BE2C (cell line): ENCODE results near the gene TMEM213.
"Not testable (repeated sequence)": the region's sequence is repeated elsewhere in the genome, so short reads cannot be mapped to it uniquely, and the experiment has no call there.

Experiments used
- DNase-seq: peaks from one replicate; pipeline ENCODE4 v3.0.0-alpha.2; 2020
- H3K27me3 ChIP-seq: fragments of 250-450 bp; sonication (Bioruptor Pico); 2 replicates; pipeline ENCODE4 v1.5.1; 2020; ENCODE audit warnings: mild to moderate bottlenecking
- H3K36me3 ChIP-seq: fragments of 250-450 bp; sonication (Bioruptor Pico); 2 replicates; pipeline ENCODE4 v1.5.1; 2020; ENCODE audit warnings: mild to moderate bottlenecking
- H3K4me1 ChIP-seq: fragments of 250-450 bp; sonication (Bioruptor Pico); 2 replicates; pipeline ENCODE4 v1.5.1; 2020
- H3K4me3 ChIP-seq: 2 replicates; pipeline ENCODE4 v1.5.1; 2011; ENCODE audit warnings: low read depth, low read length
- H3K9me3 ChIP-seq: fragments of 250-450 bp; sonication (Bioruptor Pico); 2 replicates; pipeline ENCODE4 v1.5.1; 2020
- TF ChIP-seq, protein P1 (sequence below): IDR thresholded peaks from 2 replicates; pipeline ENCODE4 v1.5.1; 2012; ENCODE audit warnings: mild to moderate bottlenecking, low read depth, low read length

TMEM213 gene

GRCh38 chr7:138801256-138801655, 3.5 kb downstream of the TMEM213 start:
- Histone ChIP-seq H3K4me1 (no peaks in the 10 kb centered on the region), H3K36me3 (no peaks in the 10 kb centered on the region), H3K4me3 (no peak overlapping the region), H3K27me3 (no peaks in the 10 kb centered on the region), H3K9me3 (no peaks in the 10 kb centered on the region)
- TF ChIP-seq, protein P1, sequence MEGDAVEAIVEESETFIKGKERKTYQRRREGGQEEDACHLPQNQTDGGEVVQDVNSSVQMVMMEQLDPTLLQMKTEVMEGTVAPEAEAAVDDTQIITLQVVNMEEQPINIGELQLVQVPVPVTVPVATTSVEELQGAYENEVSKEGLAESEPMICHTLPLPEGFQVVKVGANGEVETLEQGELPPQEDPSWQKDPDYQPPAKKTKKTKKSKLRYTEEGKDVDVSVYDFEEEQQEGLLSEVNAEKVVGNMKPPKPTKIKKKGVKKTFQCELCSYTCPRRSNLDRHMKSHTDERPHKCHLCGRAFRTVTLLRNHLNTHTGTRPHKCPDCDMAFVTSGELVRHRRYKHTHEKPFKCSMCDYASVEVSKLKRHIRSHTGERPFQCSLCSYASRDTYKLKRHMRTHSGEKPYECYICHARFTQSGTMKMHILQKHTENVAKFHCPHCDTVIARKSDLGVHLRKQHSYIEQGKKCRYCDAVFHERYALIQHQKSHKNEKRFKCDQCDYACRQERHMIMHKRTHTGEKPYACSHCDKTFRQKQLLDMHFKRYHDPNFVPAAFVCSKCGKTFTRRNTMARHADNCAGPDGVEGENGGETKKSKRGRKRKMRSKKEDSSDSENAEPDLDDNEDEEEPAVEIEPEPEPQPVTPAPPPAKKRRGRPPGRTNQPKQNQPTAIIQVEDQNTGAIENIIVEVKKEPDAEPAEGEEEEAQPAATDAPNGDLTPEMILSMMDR: no peak
- no peak for DNase-seq

DNA sequence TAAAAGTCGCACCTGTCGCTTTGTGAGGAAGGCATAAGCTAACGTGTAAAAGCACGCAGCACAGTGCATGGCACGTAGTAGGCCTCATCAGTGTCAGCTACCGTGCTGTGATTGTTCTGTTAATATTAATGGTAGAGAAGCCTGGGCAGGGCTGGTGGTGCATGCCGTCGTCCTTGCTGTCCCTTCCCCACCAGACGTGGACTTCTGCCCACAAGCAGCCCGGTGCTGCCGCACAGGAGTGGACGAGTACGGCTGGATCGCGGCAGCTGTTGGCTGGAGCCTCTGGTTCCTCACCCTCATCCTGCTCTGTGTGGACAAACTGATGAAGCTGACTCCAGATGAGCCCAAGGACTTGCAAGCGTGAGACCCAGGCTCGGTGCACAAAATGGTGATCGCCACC, 4.9 kb downstream of the TMEM213 start:
- TF ChIP-seq, protein P1: no peak
- Histone ChIP-seq H3K4me1 (no peaks in the 10 kb centered on the region), H3K27me3 (no peaks in the 10 kb centered on the region), H3K9me3 (no peaks in the 10 kb centered on the region), H3K36me3 (no peaks in the 10 kb centered on the region), H3K4me3 (no peak overlapping the region)
- no peak for DNase-seq

DNA sequence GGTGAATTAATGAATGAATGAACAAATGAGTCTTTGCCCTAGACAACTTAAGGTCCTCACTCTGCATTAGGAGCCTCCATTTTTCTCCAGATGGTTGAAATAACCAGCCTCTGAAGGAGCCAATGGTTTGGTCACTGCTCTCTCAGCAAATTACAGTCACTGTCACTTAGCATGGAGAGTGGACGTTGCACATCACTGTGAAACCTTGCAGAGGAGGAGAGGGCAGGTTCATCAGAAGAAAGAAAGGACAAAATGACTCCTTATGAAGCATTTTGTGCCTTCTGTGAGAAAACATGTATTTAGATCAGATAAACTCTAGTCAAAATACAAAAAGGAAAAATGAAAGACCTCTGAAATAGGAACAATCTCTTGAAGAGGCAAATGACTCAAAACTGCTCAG, 6.8 kb downstream of the TMEM213 start:
- DNase-seq: no peak
- Histone ChIP-seq H3K4me3 (no peak overlapping the region), H3K36me3 (no peaks in the 10 kb centered on the region), H3K4me1 (no peaks in the 10 kb centered on the region), H3K27me3 (no peaks in the 10 kb centered on the region), H3K9me3 (no peaks in the 10 kb centered on the region)
- TF ChIP-seq, protein P1: no peak

DNA sequence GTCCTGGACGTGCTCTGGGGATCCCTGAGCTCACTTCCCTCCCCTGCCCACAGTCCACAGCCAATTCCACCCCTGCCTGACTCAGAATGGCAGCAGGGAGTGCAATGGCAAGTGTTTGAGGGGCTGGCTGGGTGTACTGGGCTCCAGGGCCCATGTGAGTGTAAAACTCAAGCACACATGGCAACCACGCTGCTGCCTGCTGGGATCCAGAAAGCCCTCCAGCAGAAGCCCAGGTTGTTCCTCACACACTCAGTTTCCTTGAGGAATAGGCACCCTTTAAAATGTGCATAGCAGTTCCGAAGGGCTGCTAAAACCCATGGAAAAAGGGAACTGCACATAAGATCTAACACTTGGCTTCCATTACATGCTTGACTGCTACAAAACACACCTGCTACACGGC, 11.6 kb downstream of the TMEM213 start:
- Histone ChIP-seq H3K9me3 (no peaks in the 10 kb centered on the region), H3K27me3 (no peaks in the 10 kb centered on the region), H3K36me3 (no peaks in the 10 kb centered on the region), H3K4me3 (no peak overlapping the region), H3K4me1 (no peaks in the 10 kb centered on the region)
- no peak for DNase-seq
- TF ChIP-seq, protein P1: no peak

- H3K36me3 ChIP-seq, H3K4me1 ChIP-seq, DNase-seq, H3K4me3 ChIP-seq, H3K27me3 ChIP-seq, H3K9me3 ChIP-seq: not testable (repeated sequence)
Measured at GRCh38 chr7:138811327-138811726, 13.5 kb downstream of the TMEM213 start.

DNA sequence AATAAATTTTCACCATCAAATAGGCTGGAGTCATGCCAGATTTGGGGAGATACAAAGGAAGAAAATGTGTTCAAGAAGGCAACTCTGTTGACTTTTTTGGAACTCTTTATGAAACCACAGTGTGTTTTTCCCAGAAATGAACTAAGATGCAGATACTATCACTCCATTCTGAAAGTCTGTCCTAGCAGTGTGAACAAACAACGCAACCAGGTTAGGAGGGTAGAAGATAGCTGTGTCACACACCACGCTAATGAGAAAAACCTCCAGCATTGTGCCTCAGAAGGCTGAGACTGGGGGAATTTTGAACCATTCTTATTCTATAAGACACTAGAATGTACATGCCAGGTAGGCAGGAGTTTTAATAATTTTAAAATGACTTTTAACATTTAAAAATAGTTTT, 16.2 kb downstream of the TMEM213 start:
- TF ChIP-seq, protein P1: no peak
- Histone ChIP-seq H3K9me3 (no peaks in the 10 kb centered on the region), H3K36me3 (no peaks in the 10 kb centered on the region), H3K27me3 (no peaks in the 10 kb centered on the region), H3K4me1 (no peaks in the 10 kb centered on the region), H3K4me3 (no peak overlapping the region)
- no peak for DNase-seq

DNA sequence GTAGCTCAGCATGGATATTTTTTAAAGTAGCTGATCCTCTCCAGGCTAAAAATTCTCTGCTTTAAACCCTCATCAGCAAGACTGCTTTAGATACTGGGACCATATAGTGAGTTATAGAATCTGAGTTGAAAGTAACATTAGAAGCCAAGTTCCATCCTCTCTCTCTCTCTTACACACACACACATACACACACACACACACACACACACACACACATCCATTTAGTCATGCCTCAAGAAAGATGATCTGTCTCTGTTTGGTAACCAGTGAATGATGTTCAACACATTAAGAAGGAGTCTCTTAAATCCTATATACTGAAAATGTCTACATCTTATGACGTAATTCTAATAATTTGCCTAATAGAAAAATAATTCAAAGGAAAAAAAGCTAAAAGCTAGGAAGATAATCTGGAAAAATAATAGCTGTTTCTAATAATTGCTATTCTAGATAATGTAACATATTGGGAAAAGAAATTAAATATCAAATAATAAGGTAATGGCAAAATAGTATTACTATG, 17.1 kb downstream of the TMEM213 start:
- TF ChIP-seq, protein P1: no peak
- Histone ChIP-seq H3K4me1 (no peaks in the 10 kb centered on the region), H3K4me3 (no peak overlapping the region), H3K9me3 (no peaks in the 10 kb centered on the region), H3K36me3 (no peaks in the 10 kb centered on the region), H3K27me3 (no peaks in the 10 kb centered on the region)
- DNase-seq: no peak
